ENCODE data around the gene ZNF630.

- no peak for TF ChIP-seq ZNF274 (IDR thresholded peaks at IDR 0.05; ENCODE audit: low read depth, low read length)
- no peak for TF ChIP-seq YY1 (IDR thresholded peaks at IDR 0.05; ENCODE audit: insufficient read depth, insufficient read length)
Measured at GRCh38 chrX:48083706-48084105, 12.3 kb upstream of the ZNF630 start.

Data from NT2/D1 (cell line).